Breast epithelium (tissue), 4 donors: Measurements from ENCODE around the gene ANGPTL3. TPM values are rescaled to one million over a fixed set of nuclear protein-coding genes. Genes with fewer than 3 reads are reported as not detected.

Experiments
- DNase-seq, 2 donors: peaks; one replicate each; pipeline ENCODE4 v3.0.0-alpha.2; 2019; ENCODE audit warnings: low spot score in 2 of 2
- H3K27ac ChIP-seq, 2 donors: fragments of 200-600 bp; sonication (generic) in 1 of 2; one replicate each; pipeline ENCODE4 v1.5.1; 2016 to 2019; ENCODE audit warnings: mild to moderate bottlenecking in 1 of 2
- H3K27me3 ChIP-seq, 2 donors: fragments of 200-600 bp; sonication (generic) in 1 of 2; one replicate each; pipeline versions ENCODE4 v1.5.1 to v1.6.0; 2017 to 2019; ENCODE audit warnings: control low read depth in 1 of 2, mild to moderate bottlenecking in 1 of 2
- H3K36me3 ChIP-seq: fragments of 200-600 bp; one replicate; pipeline ENCODE4 v1.5.1; 2019
- H3K4me1 ChIP-seq, 2 donors: fragments of 200-600 bp; sonication (generic); one replicate each; pipeline ENCODE4 v1.5.1; 2016 to 2019; ENCODE audit warnings: control low read depth in 1 of 2
- H3K4me3 ChIP-seq, 3 donors: fragments of 200-600 bp; sonication (generic); 1 replicate in 2 of 3; 2 replicates in 1 of 3; pipeline ENCODE4 v1.5.1; 2016 to 2019; ENCODE audit warnings: mild to moderate bottlenecking in 3 of 3, moderate library complexity in 2 of 3
- H3K9me3 ChIP-seq, 2 donors: fragments of 200-600 bp; sonication (generic) in 1 of 2; one replicate each; pipeline ENCODE4 v1.5.1; 2016 to 2019; ENCODE audit warnings: control low read depth in 1 of 2
- POLR2A ChIP-seq: fragments of 450-650 bp; IDR thresholded peaks from one replicate; pipeline ENCODE4 v1.6.1; 2016; ENCODE audit warnings: antibody characterized with exemption, mild to moderate bottlenecking, moderate library complexity
- POLR2AphosphoS5 ChIP-seq, 3 donors: sonication (generic); formaldehyde crosslinking; IDR thresholded peaks; one replicate each; pipeline ENCODE4 v1.6.1; 2017; ENCODE audit warnings: antibody characterized with exemption in 3 of 3
- intact Hi-C: fragments of 100-400 bp; cut with DNase I; formaldehyde crosslinking; loops from one replicate; pipeline ENCODE4 v1.15.1; 2023; ENCODE audit warnings: low total_unique reads
- total RNA-seq, 3 donors: library from RNA; depleted of rRNA; stranded (reverse); fragments of >200 nt; gene quantifications; one replicate each; pipeline ENCODE4 v1.1.0, GENCODE V29; 2016
- TF ChIP-seq, protein P1 (sequence below), 3 donors: fragments of 450-650 bp; IDR thresholded peaks; one replicate each; pipeline ENCODE4 v1.5.1; 2016 to 2017; ENCODE audit warnings: antibody characterized with exemption in 3 of 3, mild to moderate bottlenecking in 3 of 3, moderate library complexity in 3 of 3

Gene ANGPTL3
- total RNA-seq, 3 donors from 2014 or later = not detected

DNA sequence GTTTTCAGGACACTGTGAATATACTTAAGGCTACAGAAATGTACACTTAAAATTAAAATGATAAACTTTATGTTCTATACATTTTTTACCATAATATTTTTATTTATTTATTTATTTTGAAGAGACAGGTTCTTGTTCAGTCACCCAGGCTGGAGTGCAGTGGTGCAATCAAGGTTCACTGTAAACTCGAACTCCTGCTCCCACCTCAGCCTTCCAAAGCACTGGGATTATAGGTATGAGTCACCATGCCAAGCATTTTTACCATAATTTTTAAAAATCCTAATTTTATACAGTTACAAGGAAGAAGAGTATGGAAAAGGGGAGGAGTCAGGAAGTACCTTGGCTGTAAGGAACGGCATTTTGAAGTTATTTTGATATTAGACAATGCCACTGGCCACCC is 23.6 kb upstream of the ANGPTL3 start:
- Histone ChIP-seq H3K4me3 (no peak overlapping the region), H3K9me3 (peaks cover 4 to 8% of the 10 kb centered on the region in 2 donors), H3K27me3 (no peaks in the 10 kb centered on the region), H3K27ac (no peak overlapping the region), H3K4me1 (no peaks in the 10 kb centered on the region), H3K36me3 (no peaks in the 10 kb centered on the region)
- TF ChIP-seq, protein P1, sequence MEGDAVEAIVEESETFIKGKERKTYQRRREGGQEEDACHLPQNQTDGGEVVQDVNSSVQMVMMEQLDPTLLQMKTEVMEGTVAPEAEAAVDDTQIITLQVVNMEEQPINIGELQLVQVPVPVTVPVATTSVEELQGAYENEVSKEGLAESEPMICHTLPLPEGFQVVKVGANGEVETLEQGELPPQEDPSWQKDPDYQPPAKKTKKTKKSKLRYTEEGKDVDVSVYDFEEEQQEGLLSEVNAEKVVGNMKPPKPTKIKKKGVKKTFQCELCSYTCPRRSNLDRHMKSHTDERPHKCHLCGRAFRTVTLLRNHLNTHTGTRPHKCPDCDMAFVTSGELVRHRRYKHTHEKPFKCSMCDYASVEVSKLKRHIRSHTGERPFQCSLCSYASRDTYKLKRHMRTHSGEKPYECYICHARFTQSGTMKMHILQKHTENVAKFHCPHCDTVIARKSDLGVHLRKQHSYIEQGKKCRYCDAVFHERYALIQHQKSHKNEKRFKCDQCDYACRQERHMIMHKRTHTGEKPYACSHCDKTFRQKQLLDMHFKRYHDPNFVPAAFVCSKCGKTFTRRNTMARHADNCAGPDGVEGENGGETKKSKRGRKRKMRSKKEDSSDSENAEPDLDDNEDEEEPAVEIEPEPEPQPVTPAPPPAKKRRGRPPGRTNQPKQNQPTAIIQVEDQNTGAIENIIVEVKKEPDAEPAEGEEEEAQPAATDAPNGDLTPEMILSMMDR (IDR thresholded peaks at IDR 0.05) = no peak
- TF ChIP-seq POLR2AphosphoS5 (IDR thresholded peaks at IDR 0.05) (no peak), POLR2A (no peak)
- intact Hi-C loops = no loop called here
- DNase-seq = no peak

DNA sequence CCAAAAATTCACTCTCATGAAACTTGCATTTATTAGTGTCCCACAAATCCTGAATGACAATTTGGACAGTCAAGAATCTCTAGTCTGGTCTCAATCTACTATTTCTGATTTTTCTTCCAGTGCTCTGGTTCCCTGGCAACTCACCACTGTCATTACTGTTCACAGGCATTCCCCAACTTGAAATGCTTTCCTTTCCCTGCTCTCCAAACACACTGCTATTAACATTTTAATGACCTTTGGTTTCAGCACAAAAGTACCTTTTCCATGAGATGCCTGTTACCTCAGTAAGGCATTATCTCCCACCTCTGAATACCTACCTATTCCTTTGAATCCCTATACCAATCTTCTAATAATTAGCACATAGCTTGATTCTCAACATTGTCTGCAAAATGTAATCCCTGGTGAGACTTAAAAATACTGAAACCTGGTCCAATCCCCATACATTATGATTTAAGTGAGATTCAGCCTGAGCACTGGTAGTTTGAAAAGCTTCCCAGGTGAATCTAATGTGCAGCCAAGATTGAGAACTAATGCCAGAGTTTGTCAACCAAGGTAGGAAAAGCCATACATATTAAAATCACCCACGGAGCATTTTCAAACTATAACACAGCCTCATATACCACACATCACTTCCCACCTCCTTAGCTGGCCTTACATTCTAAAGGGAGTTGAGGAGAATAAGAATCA is 11.7 kb upstream of the ANGPTL3 start:
- DNase-seq = no peak
- no peak overlapping the region for H3K4me3 ChIP-seq

DNA sequence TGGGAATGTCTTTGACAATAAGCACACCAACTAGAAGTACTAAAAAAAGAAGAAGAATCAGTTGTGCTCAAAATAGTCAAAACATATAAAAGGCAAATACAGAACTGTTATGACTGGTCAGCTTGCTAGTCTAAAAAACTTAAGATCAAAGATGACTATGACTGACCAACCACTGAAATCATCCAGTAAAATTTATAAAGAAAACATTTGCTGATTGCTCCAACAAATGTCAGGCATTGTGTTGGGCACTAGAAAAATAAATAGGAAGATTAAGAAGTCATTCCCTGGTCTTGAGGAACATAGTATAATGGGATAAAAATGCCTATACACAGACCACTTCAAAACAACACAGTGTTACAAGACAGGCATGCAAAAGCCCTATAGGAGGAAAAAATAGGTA is 9.3 kb upstream of the ANGPTL3 start:
- DNase-seq = no peak
- H3K4me3 ChIP-seq = no peak overlapping the region
- intact Hi-C loops = no loop called here
- H3K36me3 ChIP-seq = no peaks in the 10 kb centered on the region
- H3K4me1 ChIP-seq = no peaks in the 10 kb centered on the region
- H3K27ac ChIP-seq = no peak overlapping the region
- H3K9me3 ChIP-seq = no peaks in the 10 kb centered on the region
- no peak for TF ChIP-seq POLR2AphosphoS5 (IDR thresholded peaks at IDR 0.05)
- TF ChIP-seq POLR2A = no peak
- TF ChIP-seq, protein P1 (IDR thresholded peaks at IDR 0.05) = no peak
- H3K27me3 ChIP-seq = no peaks in the 10 kb centered on the region

More for the DNA sequence above, 11.7 kb upstream of the ANGPTL3 start:
- intact Hi-C loops = no loop called here
- Histone ChIP-seq H3K27me3 (no peaks in the 10 kb centered on the region), H3K36me3 (no peaks in the 10 kb centered on the region), H3K27ac (no peak overlapping the region), H3K4me1 (no peaks in the 10 kb centered on the region), H3K9me3 (no peaks in the 10 kb centered on the region)
- no peak for TF ChIP-seq POLR2A
- TF ChIP-seq POLR2AphosphoS5 (IDR thresholded peaks at IDR 0.05) = no peak
- TF ChIP-seq, protein P1 (IDR thresholded peaks at IDR 0.05) = no peak

DNA sequence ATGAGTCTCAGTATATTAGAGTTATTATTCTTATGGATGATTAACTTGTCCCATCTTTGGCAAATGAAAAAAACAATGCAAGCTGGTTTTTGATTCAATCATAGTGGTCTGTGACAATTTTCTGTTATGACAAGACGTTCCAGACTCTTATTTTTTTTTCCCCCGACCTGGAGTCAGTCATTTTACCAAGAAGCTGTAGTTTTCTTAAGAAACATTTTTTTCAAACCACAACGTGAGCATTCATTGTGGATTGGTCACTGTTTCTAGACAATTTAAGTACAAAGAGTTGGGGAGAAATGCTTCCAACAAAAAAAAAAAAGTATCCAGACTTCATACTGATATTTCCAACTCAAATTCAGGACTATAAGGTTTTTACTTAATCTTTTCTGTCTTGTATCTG is 8.0 kb upstream of the ANGPTL3 start:
- no peaks in the 10 kb centered on the region for H3K4me1 ChIP-seq
- H3K9me3 ChIP-seq = no peaks in the 10 kb centered on the region
- no peak for DNase-seq
- H3K4me3 ChIP-seq = no peak overlapping the region
- H3K27me3 ChIP-seq = no peaks in the 10 kb centered on the region
- H3K27ac ChIP-seq = no peak overlapping the region
- TF ChIP-seq, protein P1 (IDR thresholded peaks at IDR 0.05) = no peak
- no peak for TF ChIP-seq POLR2AphosphoS5 (IDR thresholded peaks at IDR 0.05)
- TF ChIP-seq POLR2A = no peak
- intact Hi-C loops = no loop called here
- H3K36me3 ChIP-seq = no peaks in the 10 kb centered on the region

DNA sequence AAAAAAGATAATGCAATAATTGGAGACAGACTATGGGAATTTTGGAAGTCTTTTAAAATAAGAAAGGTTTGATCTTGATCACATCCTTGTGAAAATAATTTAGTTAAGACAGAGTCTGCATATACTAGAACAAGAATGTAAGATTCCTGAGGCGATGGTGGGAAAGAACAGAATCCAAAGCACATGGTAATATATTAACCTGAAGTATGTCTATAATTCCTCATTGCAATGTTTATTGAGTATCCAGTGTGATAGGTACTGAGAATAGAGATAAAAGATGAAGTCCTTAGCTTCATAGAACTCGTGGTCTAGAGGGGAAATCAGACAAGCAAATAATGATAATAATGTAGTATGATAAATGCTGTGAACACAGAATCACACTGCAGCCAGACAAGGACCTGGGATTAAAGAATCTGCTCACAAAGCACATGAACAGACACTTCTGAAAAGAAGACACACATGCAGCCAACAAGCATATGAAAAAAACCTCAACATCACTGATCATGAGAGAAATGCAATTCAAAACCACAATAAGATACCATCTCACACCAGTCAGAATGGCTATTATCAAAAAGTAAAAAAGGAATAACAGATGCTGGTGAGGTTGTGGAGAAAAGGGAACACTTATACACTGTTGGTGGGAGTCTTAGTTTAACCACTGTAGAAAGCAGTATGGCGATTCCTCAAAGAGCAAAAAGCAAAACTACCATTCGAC is 6.9 kb upstream of the ANGPTL3 start:
- no peaks in the 10 kb centered on the region for H3K4me1 ChIP-seq
- intact Hi-C loops = no loop called here
- H3K4me3 ChIP-seq = no peak overlapping the region
- H3K27ac ChIP-seq = no peak overlapping the region
- H3K36me3 ChIP-seq = no peaks in the 10 kb centered on the region
- DNase-seq = no peak
- no peaks in the 10 kb centered on the region for H3K27me3 ChIP-seq
- TF ChIP-seq POLR2A (no peak), POLR2AphosphoS5 (IDR thresholded peaks at IDR 0.05) (no peak)
- TF ChIP-seq, protein P1 (IDR thresholded peaks at IDR 0.05) = no peak
- H3K9me3 ChIP-seq = no peaks in the 10 kb centered on the region
